Right renal cortex interstitium (tissue), 3 donors: ENCODE data around the gene GOLGA6L7. TPM values are rescaled to one million over a fixed set of nuclear protein-coding genes. Genes with fewer than 3 reads are reported as not detected.

Source experiments
- polyA plus RNA-seq, 3 donors: library from polyadenylated mRNA; unstranded; fragments of 120-200 nt; gene quantifications; one replicate each; pipeline ENCODE4 v1.2.1, GENCODE V29; 2013; ENCODE audit not compliant: insufficient read length in 3 of 3

Gene GOLGA6L7
- polyA plus RNA-seq, 3 donors: 0.08 to 0.32 (median 0.17) TPM

Other genes with a start within 250 kb of the GOLGA6L7 start
- 1 to 10 TPM; 1.7 to 3.1 (median 2.8) TPM for gene GOLGA8M, start 136.2 kb downstream of the GOLGA6L7 start, polyA plus RNA-seq
- gene APBA2, start 37.3 kb upstream of the GOLGA6L7 start, polyA plus RNA-seq: 10 to 100 TPM; 10.8 to 12.0 (median 11.8) TPM